Thyroid gland (tissue), 4 donors: ENCODE measurements around the gene HRH4. TPM values are rescaled to one million over a fixed set of nuclear protein-coding genes. Genes with fewer than 3 reads are reported as not detected.

Experiments used
- DNase-seq, 2 donors: peaks; one replicate each; pipeline ENCODE4 v3.0.0-alpha.2; 2019
- H3K27ac ChIP-seq, 3 donors: fragments of 200-600 bp; sonication (generic); 1 replicate in 2 of 3; 2 replicates in 1 of 3; pipeline ENCODE4 v1.5.1; 2016 to 2019; ENCODE audit warnings: mild to moderate bottlenecking in 1 of 3, moderate library complexity in 1 of 3
- H3K27me3 ChIP-seq: fragments of 200-600 bp; sonication (generic); one replicate; pipeline ENCODE4 v1.5.1; 2019
- H3K36me3 ChIP-seq, 2 donors: fragments of 200-600 bp; sonication (generic); one replicate each; pipeline ENCODE4 v1.5.1; 2016 to 2019
- H3K4me1 ChIP-seq, 2 donors: fragments of 200-600 bp; sonication (generic); one replicate each; pipeline ENCODE4 v1.5.1; 2017 to 2019
- H3K4me3 ChIP-seq, 3 donors: fragments of 200-600 bp; sonication (generic); replicated peaks in 1 of 3; 1 replicate in 2 of 3; 2 replicates in 1 of 3; pipeline ENCODE4 v1.5.1; 2016; ENCODE audit warnings: mild to moderate bottlenecking in 1 of 3
- H3K9me3 ChIP-seq: fragments of 200-600 bp; sonication (generic); one replicate; pipeline ENCODE4 v1.5.1; 2017
- POLR2A ChIP-seq, 2 donors: fragments of 450-650 bp; IDR thresholded peaks; one replicate each; pipeline ENCODE4 v1.6.1; 2017; ENCODE audit warnings: antibody characterized with exemption in 2 of 2, mild to moderate bottlenecking in 2 of 2, moderate library complexity in 1 of 2
- WGBS, 2 donors: methylation state at CpG; one replicate each; pipeline ENCODE4 v1.1.5; 2017; 5-methylcytosine and 5-hydroxymethylcytosine counted together
- intact Hi-C: fragments of 100-400 bp; cut with DNase I; formaldehyde crosslinking; loops from one replicate; pipeline ENCODE4 v1.15.1; 2023
- total RNA-seq, 4 donors: library from RNA; depleted of rRNA; stranded (reverse); fragments of >200 nt; gene quantifications; one replicate each; pipeline ENCODE4 v1.2.3, GENCODE V29; 2016
- TF ChIP-seq, protein P1 (sequence below), 6 experiments: fragments of 200-600 bp in 3 of 6; fragments of 450-650 bp in 3 of 6; sonication (generic) in 3 of 6; IDR thresholded peaks; one replicate each; pipeline ENCODE4 v1.5.1; 2016 to 2019; ENCODE audit warnings: antibody characterized with exemption in 6 of 6, mild to moderate bottlenecking in 2 of 6, inconsistent platforms in 1 of 6, moderate library complexity in 1 of 6

The HRH4 gene
- total RNA-seq, 4 donors from 2014 or later, result not detected

DNA sequence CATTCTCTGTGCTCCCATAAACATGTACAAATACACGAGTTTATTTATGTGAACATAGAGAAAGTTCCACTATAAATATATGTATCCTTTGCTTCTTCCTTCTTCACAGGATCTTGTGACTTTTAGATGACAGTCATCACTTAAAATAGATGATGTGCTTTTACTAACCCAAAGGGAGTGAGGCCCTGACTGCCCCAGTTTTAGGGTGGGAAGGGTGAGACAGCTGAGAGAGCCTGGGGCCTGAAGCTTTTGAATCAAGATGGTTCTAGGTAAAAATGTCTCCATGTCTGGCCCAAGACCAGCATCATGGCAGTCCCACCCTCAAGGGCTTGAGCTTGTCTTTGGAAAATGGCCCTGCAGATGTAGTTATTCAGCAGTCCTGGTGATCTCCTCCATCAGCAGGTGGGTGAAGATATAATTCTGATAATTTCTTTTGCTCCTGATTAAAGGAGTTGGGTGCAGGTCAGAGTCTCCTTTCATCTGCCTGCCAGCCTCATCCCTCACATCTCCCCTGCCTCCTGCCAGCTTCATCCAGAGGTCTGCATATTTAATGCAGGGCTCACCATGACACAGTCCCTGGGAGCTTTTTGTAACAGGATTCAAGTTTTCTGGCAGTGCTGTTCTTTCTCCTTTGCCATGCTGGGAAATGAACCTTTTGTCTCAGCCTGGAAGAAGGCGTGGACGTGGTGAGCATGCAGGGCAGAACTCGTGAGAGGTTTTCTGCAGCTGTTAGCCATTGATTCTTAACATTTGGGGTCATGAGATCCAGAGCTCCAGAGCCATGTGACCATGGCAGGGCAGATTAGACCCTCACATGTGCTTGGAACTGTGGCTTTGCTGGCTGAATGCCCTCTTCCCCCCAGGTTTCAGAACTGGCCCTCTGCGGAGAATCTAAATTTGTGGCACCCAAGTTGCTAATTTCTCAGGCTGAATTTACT is 2.7 kb downstream of the HRH4 start:
- no peaks in the 10 kb centered on the region for H3K4me1 ChIP-seq
- no peaks in the 10 kb centered on the region for H3K36me3 ChIP-seq
- no peak for DNase-seq
- no peaks in the 10 kb centered on the region for H3K9me3 ChIP-seq
- intact Hi-C loops, result no loop called here
- TF ChIP-seq POLR2A (IDR thresholded peaks at IDR 0.05), result no peak
- TF ChIP-seq, protein P1, sequence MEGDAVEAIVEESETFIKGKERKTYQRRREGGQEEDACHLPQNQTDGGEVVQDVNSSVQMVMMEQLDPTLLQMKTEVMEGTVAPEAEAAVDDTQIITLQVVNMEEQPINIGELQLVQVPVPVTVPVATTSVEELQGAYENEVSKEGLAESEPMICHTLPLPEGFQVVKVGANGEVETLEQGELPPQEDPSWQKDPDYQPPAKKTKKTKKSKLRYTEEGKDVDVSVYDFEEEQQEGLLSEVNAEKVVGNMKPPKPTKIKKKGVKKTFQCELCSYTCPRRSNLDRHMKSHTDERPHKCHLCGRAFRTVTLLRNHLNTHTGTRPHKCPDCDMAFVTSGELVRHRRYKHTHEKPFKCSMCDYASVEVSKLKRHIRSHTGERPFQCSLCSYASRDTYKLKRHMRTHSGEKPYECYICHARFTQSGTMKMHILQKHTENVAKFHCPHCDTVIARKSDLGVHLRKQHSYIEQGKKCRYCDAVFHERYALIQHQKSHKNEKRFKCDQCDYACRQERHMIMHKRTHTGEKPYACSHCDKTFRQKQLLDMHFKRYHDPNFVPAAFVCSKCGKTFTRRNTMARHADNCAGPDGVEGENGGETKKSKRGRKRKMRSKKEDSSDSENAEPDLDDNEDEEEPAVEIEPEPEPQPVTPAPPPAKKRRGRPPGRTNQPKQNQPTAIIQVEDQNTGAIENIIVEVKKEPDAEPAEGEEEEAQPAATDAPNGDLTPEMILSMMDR (IDR thresholded peaks at IDR 0.05), result no peak
- H3K27me3 ChIP-seq, result no peaks in the 10 kb centered on the region
- no peak overlapping the region for H3K4me3 ChIP-seq
- no peak overlapping the region for H3K27ac ChIP-seq
- WGBS, 2 donors, result 77 to 87% methylated on average over 5 of the region's 5 CpGs

DNA sequence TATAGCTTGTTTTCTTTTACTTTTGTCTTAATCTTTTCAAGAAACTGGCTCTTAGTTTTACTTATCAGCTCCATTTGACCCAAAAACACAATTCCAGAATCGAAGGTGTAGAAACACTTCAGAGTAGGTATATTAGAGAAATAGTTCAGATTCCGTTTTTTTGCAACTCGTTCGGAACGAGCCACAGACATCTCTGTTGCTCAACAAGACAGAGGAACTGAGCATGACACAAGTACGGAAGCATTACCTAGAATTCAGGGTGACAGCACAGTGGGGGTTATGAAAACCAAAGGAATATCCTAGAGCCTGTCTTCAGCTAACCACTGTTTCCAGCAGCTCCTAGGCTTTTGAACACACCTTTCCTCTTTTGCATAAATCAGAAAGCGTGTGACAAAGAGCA is 5.0 kb downstream of the HRH4 start:
- intact Hi-C loops, result no loop called here
- Histone ChIP-seq H3K4me3 (no peak overlapping the region), H3K36me3 (no peaks in the 10 kb centered on the region), H3K27me3 (no peaks in the 10 kb centered on the region), H3K9me3 (no peaks in the 10 kb centered on the region), H3K27ac (no peak overlapping the region), H3K4me1 (no peaks in the 10 kb centered on the region)
- no peak for DNase-seq
- TF ChIP-seq, protein P1 (IDR thresholded peaks at IDR 0.05), result no peak
- no peak for TF ChIP-seq POLR2A (IDR thresholded peaks at IDR 0.05)
- 87 to 88% methylated on average over 7 of the region's 7 CpGs for WGBS, 2 donors

DNA sequence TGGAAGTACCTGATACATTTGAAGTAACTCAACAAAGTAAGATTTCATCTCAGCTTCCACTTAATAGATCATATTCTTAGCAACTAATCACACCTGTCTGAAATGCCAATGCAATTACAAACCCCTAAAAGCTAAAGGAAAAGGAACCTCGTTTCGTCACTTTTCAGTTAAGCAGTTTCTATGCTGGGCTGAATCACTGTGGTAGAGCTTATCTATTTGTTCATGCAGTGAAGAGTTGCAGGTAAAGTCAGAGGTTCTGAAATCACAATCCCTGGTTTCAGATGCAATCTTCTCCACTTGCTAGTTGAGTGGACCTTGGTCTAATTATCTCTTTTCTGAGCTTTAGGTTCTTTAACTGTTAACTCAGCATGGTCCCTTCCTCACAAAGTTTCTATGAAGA is 6.3 kb downstream of the HRH4 start:
- 68 to 87% methylated on average over 2 of the region's 2 CpGs for WGBS, 2 donors
- Histone ChIP-seq H3K9me3 (no peaks in the 10 kb centered on the region), H3K4me3 (no peak overlapping the region), H3K27ac (no peak overlapping the region), H3K36me3 (no peaks in the 10 kb centered on the region), H3K27me3 (no peaks in the 10 kb centered on the region), H3K4me1 (no peaks in the 10 kb centered on the region)
- TF ChIP-seq, protein P1 (IDR thresholded peaks at IDR 0.05), result no peak
- no peak for TF ChIP-seq POLR2A (IDR thresholded peaks at IDR 0.05)
- no peak for DNase-seq
- intact Hi-C loops, result no loop called here

DNA sequence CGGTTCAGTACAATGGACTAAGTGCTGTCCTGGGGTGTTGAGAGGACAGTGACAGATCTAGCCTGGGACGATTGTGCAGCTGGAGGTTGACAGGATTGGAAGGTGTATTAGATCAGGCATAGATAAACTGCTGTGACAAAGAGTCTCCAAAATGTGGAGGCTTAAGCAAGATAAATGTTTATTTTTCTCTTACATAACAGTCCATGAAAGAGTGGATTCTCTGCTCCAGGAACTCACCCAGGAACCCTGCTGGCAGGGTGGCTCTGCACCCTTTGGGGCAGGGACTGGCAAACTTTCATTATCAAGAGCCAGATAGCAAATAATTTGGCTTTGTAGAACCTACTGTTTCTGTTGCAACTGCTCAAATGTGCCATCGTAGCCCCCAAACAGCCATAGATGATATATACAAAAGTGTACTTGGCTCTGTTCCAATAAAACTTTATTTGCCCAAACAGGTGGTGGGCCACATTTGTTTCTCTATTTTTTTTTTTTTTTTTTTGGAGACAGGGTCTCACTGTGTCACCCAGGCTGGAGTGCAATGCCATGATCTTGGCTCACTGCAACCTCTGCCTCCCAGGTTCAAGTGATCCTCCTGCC is 9.7 kb downstream of the HRH4 start:
- TF ChIP-seq POLR2A (IDR thresholded peaks at IDR 0.05), result no peak
- TF ChIP-seq, protein P1 (IDR thresholded peaks at IDR 0.05), result no peak

DNA sequence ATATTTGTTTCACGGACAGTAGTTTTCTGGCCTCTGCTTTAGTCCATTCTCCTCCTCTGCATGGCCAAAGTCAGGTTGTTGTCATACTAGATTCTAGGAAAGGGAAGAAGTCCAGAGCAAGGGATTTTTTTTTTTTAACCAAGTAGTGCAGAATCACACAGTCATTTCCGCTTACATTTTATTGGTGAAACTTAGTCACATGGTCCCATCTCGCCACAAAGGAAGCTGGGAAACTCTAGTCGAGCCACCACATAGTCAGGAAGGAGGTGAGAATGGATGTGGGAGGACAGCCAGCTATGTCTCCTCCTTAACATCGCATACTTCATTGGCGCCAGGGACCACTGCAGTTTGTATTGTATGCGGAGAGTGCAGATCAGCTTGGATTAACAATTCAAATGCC is 10.4 kb downstream of the HRH4 start:
- Histone ChIP-seq H3K27ac (no peak overlapping the region), H3K9me3 (no peaks in the 10 kb centered on the region), H3K27me3 (no peaks in the 10 kb centered on the region), H3K4me1 (no peaks in the 10 kb centered on the region), H3K36me3 (no peaks in the 10 kb centered on the region), H3K4me3 (no peak overlapping the region)
- TF ChIP-seq, protein P1 (IDR thresholded peaks at IDR 0.05), result no peak
- no peak for TF ChIP-seq POLR2A (IDR thresholded peaks at IDR 0.05)
- intact Hi-C loops, result no loop called here
- 90 to 92% methylated on average over 7 of the region's 7 CpGs for WGBS, 2 donors
- no peak for DNase-seq

More for the DNA sequence above, 9.7 kb downstream of the HRH4 start:
- no peaks in the 10 kb centered on the region for H3K27me3 ChIP-seq
- WGBS, 2 donors, result 79 to 84% methylated on average over 3 of the region's 3 CpGs
- intact Hi-C loops, result no loop called here
- no peak overlapping the region for H3K27ac ChIP-seq
- H3K4me1 ChIP-seq, result no peaks in the 10 kb centered on the region
- no peak for DNase-seq
- H3K4me3 ChIP-seq, result no peak overlapping the region
- no peaks in the 10 kb centered on the region for H3K9me3 ChIP-seq
- H3K36me3 ChIP-seq, result no peaks in the 10 kb centered on the region
